ENCODE data around the gene RNF144A. TPM values are rescaled to one million over a fixed set of nuclear protein-coding genes. Genes with fewer than 3 reads are reported as not detected.

The RNF144A gene
- total and polyA plus RNA-seq, 2 donors from 2014 or later: 4.2 to 12.3 TPM

GRCh38 chr2:6879011-6879410 lies 38.2 kb upstream of the RNF144A start:
- intact Hi-C loops (cut with DNase I): no loop called here
- FAIRE-seq: no peak
- no peaks in the 10 kb centered on the region for H3K27me3 ChIP-seq (ENCODE audit: control insufficient read depth, insufficient read depth, low read length)
- H3K36me3 ChIP-seq (ENCODE audit: control insufficient read depth in 2 of 3, insufficient read depth in 3 of 3, low read length in 3 of 3): no peaks in the 10 kb centered on the region
- TF ChIP-seq CTCF (IDR thresholded peaks at IDR 0.05; ENCODE audit: borderline replicate concordance, extremely low read depth, insufficient read depth): no peak
- no peaks in the 10 kb centered on the region for H3K9me3 ChIP-seq (ENCODE audit: control insufficient read depth in 2 of 3, insufficient read depth in 1 of 3, low read length in 3 of 3)
- no peak overlapping the region for H3K27ac ChIP-seq (ENCODE audit: low read depth in 2 of 2, low read length in 2 of 2)
- DNase-seq: no peak
- no peak overlapping the region for H3K9ac ChIP-seq (ENCODE audit: low read length in 3 of 3)
- peaks cover 0 to 4% (median 0%) of the 10 kb centered on the region in 3 donors for H3K4me1 ChIP-seq (ENCODE audit: control insufficient read depth in 2 of 3, insufficient read depth in 2 of 3, low read depth in 1 of 3, low read length in 3 of 3)
- no peak overlapping the region for H3K4me3 ChIP-seq (ENCODE audit: low read length in 3 of 3)

- no peak overlapping the region for H3K4me3 ChIP-seq (ENCODE audit: low read length in 3 of 3)
- H3K27me3 ChIP-seq (ENCODE audit: control insufficient read depth, insufficient read depth, low read length): no peaks in the 10 kb centered on the region
- no peak for DNase-seq
- FAIRE-seq: no peak
- no peaks in the 10 kb centered on the region for H3K36me3 ChIP-seq (ENCODE audit: control insufficient read depth in 2 of 3, insufficient read depth in 3 of 3, low read length in 3 of 3)
- no peak overlapping the region for H3K27ac ChIP-seq (ENCODE audit: low read depth in 2 of 2, low read length in 2 of 2)
- intact Hi-C loops (cut with DNase I): no loop called here
- TF ChIP-seq CTCF (IDR thresholded peaks at IDR 0.05; ENCODE audit: borderline replicate concordance, extremely low read depth, insufficient read depth): no peak
- H3K4me1 ChIP-seq (ENCODE audit: control insufficient read depth in 2 of 3, insufficient read depth in 2 of 3, low read depth in 1 of 3, low read length in 3 of 3): peaks cover 0 to 4% (median 0%) of the 10 kb centered on the region in 3 donors
- H3K9me3 ChIP-seq (ENCODE audit: control insufficient read depth in 2 of 3, insufficient read depth in 1 of 3, low read length in 3 of 3): no peaks in the 10 kb centered on the region
- H3K9ac ChIP-seq (ENCODE audit: low read length in 3 of 3): no peak overlapping the region
Measured at GRCh38 chr2:6880200-6880733, 36.9 kb upstream of the RNF144A start.

GRCh38 chr2:6881046-6881445 lies 36.2 kb upstream of the RNF144A start:
- DNase-seq (peak in 2 of 5 donors; percentile 19 to 29), FAIRE-seq (no peak)
- H3K9me3 ChIP-seq (ENCODE audit: control insufficient read depth in 2 of 3, insufficient read depth in 1 of 3, low read length in 3 of 3): no peaks in the 10 kb centered on the region
- H3K27me3 ChIP-seq (ENCODE audit: control insufficient read depth, insufficient read depth, low read length): no peaks in the 10 kb centered on the region
- no peak overlapping the region for H3K9ac ChIP-seq (ENCODE audit: low read length in 3 of 3)
- no peak overlapping the region for H3K4me3 ChIP-seq (ENCODE audit: low read length in 3 of 3)
- intact Hi-C loops (cut with DNase I): no loop called here
- TF ChIP-seq CTCF (IDR thresholded peaks at IDR 0.05; ENCODE audit: borderline replicate concordance, extremely low read depth, insufficient read depth): no peak
- H3K36me3 ChIP-seq (ENCODE audit: control insufficient read depth in 2 of 3, insufficient read depth in 3 of 3, low read length in 3 of 3): no peaks in the 10 kb centered on the region
- peaks cover 0 to 4% (median 0%) of the 10 kb centered on the region in 3 donors for H3K4me1 ChIP-seq (ENCODE audit: control insufficient read depth in 2 of 3, insufficient read depth in 2 of 3, low read depth in 1 of 3, low read length in 3 of 3)
- H3K27ac ChIP-seq (ENCODE audit: low read depth in 2 of 2, low read length in 2 of 2): no peak overlapping the region

- Histone ChIP-seq H3K27ac (ENCODE audit: low read depth in 2 of 2, low read length in 2 of 2) (no peak overlapping the region), H3K27me3 (ENCODE audit: control insufficient read depth, insufficient read depth, low read length) (no peaks in the 10 kb centered on the region), H3K9ac (ENCODE audit: low read length in 3 of 3) (no peak overlapping the region), H3K4me3 (ENCODE audit: low read length in 3 of 3) (no peak overlapping the region), H3K4me1 (ENCODE audit: control insufficient read depth in 2 of 3, insufficient read depth in 2 of 3, low read depth in 1 of 3, low read length in 3 of 3) (peaks cover 0 to 4% (median 0%) of the 10 kb centered on the region in 3 donors), H3K9me3 (ENCODE audit: control insufficient read depth in 2 of 3, insufficient read depth in 1 of 3, low read length in 3 of 3) (no peaks in the 10 kb centered on the region), H3K36me3 (ENCODE audit: control insufficient read depth in 2 of 3, insufficient read depth in 3 of 3, low read length in 3 of 3) (no peaks in the 10 kb centered on the region)
- DNase-seq: no peak
- no peak for TF ChIP-seq CTCF (IDR thresholded peaks at IDR 0.05; ENCODE audit: borderline replicate concordance, extremely low read depth, insufficient read depth)
- intact Hi-C loops (cut with DNase I): no loop called here
- no peak for FAIRE-seq
Measured at GRCh38 chr2:6881516-6881915, 35.7 kb upstream of the RNF144A start.

Data from kidney (tissue), 14 donors.